ENCODE measurements around the gene GPR68.
"Not testable (repeated sequence)": the region's sequence is repeated elsewhere in the genome, so short reads cannot be mapped to it uniquely, and the experiment has no call there.

Gene GPR68

GRCh38 chr14:91184559-91184958 is 59.9 kb downstream of the GPR68 start:
- H3K4me2 ChIP-seq (ENCODE audit: low read depth, low read length) = no peak overlapping the region
- H3K4me1 ChIP-seq (ENCODE audit: low read length) = no peaks in the 10 kb centered on the region
- H2AFZ ChIP-seq (ENCODE audit: low read length) = no peak overlapping the region
- H3F3A ChIP-seq (ENCODE audit: insufficient read depth, low read length) = no peaks in the 10 kb centered on the region
- no peak overlapping the region for H3K27ac ChIP-seq (ENCODE audit: low read length)
- H4K20me1 ChIP-seq (ENCODE audit: insufficient read depth, low read length) = no peaks in the 10 kb centered on the region
- no peak for DNase-seq
- H3K36me3 ChIP-seq (replicated peaks; ENCODE audit: insufficient read depth, low read length) = no peaks in the 10 kb centered on the region
- H3K4me3 ChIP-seq (ENCODE audit: low read length) = no peak overlapping the region
- no peak overlapping the region for H3K9ac ChIP-seq (ENCODE audit: low read length)
- H3K27me3 ChIP-seq (replicated peaks; ENCODE audit: insufficient read depth, low read length) = no peaks in the 10 kb centered on the region
- TF ChIP-seq CTCF (IDR thresholded peaks at IDR 0.05; ENCODE audit: low read length) (no peak), EZH2phosphoT487 (IDR thresholded peaks at IDR 0.05; ENCODE audit: low read length) (no peak), EZH2 (optimal IDR thresholded peaks at IDR 0.05; ENCODE audit: low read depth, low read length) (no peak)
- H3K9me2 ChIP-seq (replicated peaks; ENCODE audit: insufficient read depth, low read length) = no peaks in the 10 kb centered on the region
- no peaks in the 10 kb centered on the region for H3K9me3 ChIP-seq (replicated peaks; ENCODE audit: insufficient read depth, low read length)
- H3K79me2 ChIP-seq (ENCODE audit: low read length) = no peaks in the 10 kb centered on the region

- H3K79me2 ChIP-seq (ENCODE audit: low read length); H4K20me1 ChIP-seq (ENCODE audit: insufficient read depth, low read length); DNase-seq; H3K4me1 ChIP-seq (ENCODE audit: low read length); H3K27me3 ChIP-seq (replicated peaks; ENCODE audit: insufficient read depth, low read length); H3K9ac ChIP-seq (ENCODE audit: low read length); H3K9me3 ChIP-seq (replicated peaks; ENCODE audit: insufficient read depth, low read length); H3K36me3 ChIP-seq (replicated peaks; ENCODE audit: insufficient read depth, low read length); H3F3A ChIP-seq (ENCODE audit: insufficient read depth, low read length); H2AFZ ChIP-seq (ENCODE audit: low read length); H3K4me2 ChIP-seq (ENCODE audit: low read depth, low read length); H3K9me2 ChIP-seq (replicated peaks; ENCODE audit: insufficient read depth, low read length); H3K4me3 ChIP-seq (ENCODE audit: low read length); H3K27ac ChIP-seq (ENCODE audit: low read length): not testable (repeated sequence)
Observed at GRCh38 chr14:91182753-91183152, 61.8 kb downstream of the GPR68 start.
